LNCAP (cell line): ENCODE data around the gene SMC4.

ENCODE experiments used
- TF ChIP-seq, protein P1 (sequence below): fragments of 450-650 bp; IDR thresholded peaks from 2 replicates; pipeline ENCODE4 v1.5.1; 2017; ENCODE audit warnings: mild to moderate bottlenecking

The SMC4 gene

DNA sequence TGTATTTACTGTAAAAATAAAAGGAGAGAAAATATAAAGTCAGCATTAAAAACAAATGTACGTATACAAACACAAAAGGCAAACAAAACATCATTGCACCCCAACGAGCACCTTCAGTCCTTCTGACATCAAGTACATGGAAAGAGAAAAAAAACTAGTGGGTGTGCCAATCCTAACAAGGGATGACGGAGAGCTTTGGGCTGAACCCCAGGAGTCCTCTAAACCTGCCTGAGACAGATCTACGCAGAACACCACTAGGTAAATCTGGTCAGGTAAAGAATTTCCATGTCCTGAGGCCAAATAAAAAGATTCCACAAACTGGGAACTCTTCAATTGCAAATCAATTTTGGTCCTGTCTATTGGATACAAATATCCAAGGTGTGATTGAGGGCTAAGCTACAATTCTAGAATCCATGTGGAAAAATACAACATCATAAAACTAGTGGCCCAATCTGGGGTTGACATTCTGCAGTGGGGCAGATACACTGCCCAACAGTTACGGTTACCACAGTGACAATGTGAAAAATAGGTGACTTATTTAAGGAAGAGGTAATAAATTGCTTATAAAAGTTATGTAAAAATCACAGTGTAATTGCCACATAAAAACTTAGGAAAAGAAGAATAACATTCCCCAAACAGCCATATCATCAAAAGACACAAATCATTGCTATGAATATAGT is 14.7 kb upstream of the SMC4 start:
- TF ChIP-seq, protein P1, sequence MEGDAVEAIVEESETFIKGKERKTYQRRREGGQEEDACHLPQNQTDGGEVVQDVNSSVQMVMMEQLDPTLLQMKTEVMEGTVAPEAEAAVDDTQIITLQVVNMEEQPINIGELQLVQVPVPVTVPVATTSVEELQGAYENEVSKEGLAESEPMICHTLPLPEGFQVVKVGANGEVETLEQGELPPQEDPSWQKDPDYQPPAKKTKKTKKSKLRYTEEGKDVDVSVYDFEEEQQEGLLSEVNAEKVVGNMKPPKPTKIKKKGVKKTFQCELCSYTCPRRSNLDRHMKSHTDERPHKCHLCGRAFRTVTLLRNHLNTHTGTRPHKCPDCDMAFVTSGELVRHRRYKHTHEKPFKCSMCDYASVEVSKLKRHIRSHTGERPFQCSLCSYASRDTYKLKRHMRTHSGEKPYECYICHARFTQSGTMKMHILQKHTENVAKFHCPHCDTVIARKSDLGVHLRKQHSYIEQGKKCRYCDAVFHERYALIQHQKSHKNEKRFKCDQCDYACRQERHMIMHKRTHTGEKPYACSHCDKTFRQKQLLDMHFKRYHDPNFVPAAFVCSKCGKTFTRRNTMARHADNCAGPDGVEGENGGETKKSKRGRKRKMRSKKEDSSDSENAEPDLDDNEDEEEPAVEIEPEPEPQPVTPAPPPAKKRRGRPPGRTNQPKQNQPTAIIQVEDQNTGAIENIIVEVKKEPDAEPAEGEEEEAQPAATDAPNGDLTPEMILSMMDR = no peak

DNA sequence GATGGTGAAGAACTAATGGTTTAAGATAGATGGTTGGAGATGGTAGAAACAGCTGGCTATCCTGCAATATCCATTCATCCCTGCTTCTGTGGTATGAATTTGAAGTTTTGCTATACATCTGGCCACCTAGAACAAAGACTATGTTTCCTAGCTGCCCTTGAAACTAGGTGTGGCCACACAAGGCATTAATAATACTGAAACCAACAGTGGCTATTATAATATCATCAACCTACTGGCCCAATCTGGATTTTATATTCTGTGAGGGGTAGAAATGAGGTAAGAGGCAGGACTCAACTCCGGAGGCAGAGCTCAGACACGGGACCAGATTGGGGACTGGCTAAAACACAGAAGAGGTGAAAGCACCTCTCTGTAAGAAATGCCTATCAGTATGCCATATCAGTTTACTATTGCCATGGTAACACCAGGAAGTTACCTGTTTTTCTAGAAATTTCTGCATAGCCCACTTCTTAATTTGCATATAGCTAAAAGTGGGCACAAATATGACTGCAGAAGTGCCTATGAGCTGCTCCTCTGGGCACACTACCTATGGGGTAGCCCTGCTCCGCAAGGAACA is 8.8 kb upstream of the SMC4 start:
- TF ChIP-seq, protein P1 = no peak

DNA sequence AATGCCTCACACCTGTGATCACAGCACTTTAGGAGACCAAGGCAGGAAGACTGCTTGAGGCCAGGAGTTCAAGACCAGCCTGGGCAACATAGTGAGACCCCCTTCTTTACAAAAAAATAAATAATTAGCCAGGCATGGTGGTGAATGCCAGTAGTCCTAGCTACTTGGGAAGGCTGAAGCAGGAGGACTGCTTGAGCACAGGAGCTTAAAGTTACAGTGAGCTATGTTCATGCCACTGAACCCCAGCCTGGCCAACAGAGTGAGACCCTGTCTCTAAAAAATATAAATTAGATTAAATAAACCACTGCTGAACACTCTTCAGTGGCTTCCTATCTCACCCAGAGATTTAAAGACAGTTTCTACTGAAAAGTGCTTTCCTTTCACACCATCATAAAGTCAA is 6.7 kb upstream of the SMC4 start:
- TF ChIP-seq, protein P1 = no peak

DNA sequence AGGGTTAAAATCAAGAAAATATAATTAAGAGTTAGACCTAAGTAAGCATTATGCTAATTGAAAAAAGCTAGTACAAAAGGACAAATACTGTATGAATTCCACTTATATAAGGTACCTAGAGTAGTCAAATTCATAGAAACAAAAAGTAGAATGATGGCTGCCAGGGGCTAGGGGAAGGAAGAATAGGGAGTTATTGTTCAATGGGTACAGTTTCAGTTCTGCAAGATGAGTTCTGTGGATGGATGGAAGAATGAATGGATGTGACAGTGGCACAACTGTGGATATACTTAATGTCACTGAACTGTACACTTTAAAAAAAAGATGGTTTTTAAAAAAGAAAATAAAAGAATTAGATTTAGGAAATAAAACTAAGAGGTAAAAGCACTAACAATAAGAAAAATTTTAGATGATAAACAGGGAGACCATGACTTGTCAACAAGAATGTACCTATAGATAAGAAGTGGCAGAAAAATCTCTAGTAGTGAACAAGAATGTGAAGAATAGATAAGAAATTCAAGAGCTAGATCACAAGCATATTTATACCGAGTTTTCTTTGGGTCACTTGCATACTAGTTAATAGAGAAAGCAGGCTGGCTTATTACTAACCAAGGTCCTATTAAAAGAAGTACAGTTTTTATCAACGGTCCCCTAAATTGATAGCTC is 6.0 kb upstream of the SMC4 start:
- TF ChIP-seq, protein P1 = no peak

DNA sequence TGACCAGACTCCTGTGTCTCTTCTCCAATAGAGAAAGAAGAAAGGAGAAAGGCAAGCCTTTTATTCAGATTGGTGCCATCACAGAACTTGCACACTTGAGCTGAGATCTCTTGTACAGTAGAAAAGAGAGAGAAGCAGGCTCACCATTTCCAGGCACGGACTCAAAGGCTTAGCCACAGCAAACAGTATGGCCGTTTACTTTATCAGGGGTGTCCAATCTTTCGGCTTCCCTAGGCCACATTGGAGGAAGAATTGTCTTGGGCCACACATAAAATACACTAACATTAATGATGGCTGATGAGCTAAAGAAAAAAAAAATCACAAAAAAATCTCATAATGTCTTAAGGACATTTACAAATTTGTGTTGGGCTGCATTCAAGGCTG is 5.4 kb upstream of the SMC4 start:
- TF ChIP-seq, protein P1 = no peak

DNA sequence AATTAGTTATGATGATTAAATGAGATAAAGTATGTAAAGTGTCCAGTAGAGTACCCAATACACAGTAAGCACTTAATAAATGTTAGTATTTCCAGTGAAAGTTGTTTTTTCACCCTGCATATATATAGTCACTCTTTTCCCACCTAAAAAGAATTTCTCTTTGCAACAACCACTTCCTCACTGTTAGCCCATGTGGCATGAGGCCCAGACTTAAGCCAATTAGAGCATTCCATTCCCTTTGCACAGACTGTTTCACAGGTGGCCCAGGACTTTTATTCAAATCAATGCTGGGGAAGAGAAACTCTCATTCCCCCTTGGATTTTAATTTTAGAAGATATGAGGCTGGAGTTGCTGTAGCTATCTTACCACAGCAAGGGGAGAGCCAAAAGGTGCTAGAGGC is 4.2 kb upstream of the SMC4 start:
- TF ChIP-seq, protein P1 = no peak

DNA sequence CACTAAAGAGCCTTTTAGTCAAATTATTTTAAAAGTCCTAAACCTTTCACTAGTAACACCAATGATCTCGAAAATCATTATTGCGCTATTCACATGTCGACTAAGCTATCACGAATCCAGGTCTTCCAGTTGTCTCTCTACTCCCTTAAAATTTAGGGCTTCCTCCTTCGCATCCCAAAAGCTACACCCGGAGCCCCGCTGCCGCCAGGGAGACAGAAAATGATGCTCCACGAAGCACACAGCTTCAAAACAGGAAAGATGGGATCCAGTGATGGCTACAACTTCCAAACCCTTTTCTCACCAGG is 678 bp upstream of the SMC4 start:
- TF ChIP-seq, protein P1 = no peak
